Measurements from ENCODE around the gene HSPA1B.
A peak's percentile ranks its signal among the peaks of the same experiment; 100 is the strongest.

The HSPA1B gene

DNA sequence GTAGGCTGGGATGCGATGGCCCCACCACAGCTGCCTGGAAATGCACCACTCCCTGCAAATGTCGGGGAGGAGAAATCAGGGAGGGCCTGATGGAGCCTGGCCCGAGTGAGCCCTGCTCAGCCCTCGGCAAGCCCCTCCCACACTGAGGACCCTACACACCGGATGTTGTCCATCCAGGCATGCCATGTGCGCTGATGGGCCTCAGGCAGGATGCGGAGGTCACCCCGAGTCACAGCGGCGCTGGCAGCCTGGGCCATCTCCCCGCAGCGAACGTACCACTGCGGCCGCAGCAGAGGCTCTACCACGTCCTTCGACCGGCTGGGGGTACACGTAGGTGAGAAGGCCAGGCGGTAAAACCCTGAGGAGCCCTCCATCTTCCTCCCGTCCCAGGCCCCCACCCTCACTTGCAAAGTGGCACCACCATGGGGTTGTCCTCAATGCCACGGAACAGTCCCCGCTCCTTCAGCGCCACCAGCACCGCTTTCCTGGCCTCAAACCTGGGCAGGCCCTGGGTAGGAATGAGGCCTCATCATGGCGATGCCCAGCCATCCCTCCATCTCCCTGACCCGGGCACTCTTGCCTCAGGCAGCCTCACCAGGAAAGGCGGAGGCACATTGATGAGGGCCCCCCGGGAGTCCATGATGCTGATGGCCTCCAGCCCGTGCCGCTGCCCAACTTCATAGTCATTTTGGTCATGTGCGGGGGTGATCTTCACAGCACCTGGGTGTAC is 45.2 kb upstream of the HSPA1B start:
- no peak overlapping the region for H3K27ac ChIP-seq
- no peak for TF ChIP-seq ZFX (IDR thresholded peaks at IDR 0.05; ENCODE audit: borderline replicate concordance)
- TF ChIP-seq, protein P1, sequence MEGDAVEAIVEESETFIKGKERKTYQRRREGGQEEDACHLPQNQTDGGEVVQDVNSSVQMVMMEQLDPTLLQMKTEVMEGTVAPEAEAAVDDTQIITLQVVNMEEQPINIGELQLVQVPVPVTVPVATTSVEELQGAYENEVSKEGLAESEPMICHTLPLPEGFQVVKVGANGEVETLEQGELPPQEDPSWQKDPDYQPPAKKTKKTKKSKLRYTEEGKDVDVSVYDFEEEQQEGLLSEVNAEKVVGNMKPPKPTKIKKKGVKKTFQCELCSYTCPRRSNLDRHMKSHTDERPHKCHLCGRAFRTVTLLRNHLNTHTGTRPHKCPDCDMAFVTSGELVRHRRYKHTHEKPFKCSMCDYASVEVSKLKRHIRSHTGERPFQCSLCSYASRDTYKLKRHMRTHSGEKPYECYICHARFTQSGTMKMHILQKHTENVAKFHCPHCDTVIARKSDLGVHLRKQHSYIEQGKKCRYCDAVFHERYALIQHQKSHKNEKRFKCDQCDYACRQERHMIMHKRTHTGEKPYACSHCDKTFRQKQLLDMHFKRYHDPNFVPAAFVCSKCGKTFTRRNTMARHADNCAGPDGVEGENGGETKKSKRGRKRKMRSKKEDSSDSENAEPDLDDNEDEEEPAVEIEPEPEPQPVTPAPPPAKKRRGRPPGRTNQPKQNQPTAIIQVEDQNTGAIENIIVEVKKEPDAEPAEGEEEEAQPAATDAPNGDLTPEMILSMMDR (IDR thresholded peaks at IDR 0.05) = no peak

DNA sequence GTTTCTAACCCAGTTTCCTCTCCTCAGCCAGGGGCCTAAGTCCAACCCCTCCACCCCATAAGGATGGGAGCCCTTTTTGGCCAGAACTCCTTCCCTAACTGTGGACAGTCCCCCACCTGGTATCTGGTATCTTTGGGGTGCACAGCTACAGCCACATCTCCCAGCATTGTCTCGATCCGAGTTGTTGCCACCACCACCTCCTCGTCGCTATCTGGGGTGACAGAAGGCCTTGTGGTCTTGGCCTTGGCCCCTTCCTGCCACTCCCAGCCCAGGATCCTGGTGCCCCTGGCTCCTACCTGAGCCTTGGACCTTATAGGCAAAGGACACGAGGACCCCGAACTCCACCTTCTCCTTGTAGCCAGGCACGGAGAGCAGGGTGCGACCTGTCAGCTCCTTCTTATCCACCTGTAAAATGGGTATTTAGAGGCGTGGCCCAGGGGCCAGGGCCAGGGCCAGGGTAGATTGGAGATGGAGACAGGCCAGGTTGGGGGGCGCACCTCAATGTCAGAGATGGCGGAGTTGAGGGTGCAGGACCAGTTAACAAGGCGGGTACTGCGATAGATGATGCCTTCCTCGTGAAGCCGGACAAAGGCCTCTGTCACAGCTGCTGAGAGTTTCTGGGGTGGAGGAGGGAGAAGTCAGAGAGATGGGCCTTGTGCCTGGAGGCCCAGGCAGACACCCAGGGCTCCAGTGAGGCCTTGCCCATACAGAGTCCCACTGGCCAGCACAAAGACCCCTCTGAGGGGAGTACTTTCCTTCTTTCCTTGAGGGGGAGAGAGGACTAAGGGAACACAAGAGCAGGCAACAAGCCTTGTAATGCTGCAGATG is 43.2 kb upstream of the HSPA1B start:
- TF ChIP-seq ZFX (IDR thresholded peaks at IDR 0.05; ENCODE audit: borderline replicate concordance) = no peak

DNA sequence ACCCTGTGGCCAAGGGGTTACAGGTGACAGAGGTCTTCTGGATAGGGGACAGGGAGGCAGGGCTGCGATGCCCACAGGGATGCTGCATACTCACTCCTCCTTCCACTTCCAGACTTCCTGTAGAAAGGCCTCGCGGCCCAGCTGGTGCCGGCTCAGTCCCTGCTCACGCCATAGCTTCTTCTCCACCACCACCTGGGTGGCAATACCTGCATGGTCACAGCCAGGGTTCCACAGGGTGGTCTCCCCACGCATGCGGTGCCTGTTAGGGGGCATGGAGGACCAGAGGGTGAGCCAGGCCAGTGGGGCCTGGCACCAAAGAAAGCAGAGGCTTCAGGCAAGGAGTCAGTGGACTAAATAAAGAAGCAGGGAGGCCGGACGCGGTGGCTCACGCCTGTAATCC is 42.1 kb upstream of the HSPA1B start:
- no peak overlapping the region for H3K27ac ChIP-seq
- TF ChIP-seq, protein P1 (IDR thresholded peaks at IDR 0.05) = no peak
- no peak for TF ChIP-seq ZFX (IDR thresholded peaks at IDR 0.05; ENCODE audit: borderline replicate concordance)

More for the DNA sequence above, 43.2 kb upstream of the HSPA1B start:
- H3K27ac ChIP-seq = no peak overlapping the region

DNA sequence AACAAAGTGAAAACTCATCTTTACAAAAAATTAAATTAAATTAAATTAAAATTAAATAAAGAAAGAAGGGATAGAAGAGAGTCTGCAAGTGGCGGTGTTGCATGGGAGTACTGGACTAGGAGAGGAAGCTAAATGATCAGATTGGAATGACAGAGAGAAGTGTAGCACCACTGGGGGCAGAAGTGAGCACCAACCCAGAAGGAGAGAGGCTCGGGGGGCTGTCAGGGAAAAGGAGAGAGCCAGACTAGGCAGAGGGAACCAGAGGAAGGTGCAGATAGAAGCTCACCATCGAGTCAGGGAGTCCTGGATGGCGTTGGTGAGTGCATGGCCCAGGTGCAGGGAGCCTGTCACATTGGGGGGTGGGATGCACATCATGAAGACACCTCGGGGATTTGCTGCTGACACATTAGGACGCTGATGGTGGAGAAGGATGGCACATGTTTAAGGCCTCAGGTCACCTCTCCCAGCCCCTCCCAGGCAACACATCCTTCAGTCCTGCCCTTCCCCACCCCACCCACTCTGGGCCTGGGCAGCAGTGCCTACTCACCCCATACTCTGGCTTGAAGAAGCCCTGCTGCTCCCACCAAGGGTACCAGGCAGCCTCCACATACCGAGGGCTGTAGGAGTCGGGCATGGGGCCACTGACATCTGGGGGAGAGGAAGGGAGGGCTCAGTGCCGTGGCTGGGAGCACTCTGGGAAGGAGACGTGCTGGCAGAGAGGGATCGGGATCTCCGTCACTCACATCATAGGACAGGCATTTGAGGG is 36.0 kb upstream of the HSPA1B start:
- TF ChIP-seq ZFX (IDR thresholded peaks at IDR 0.05; ENCODE audit: borderline replicate concordance) = no peak
- TF ChIP-seq, protein P1 (IDR thresholded peaks at IDR 0.05) = peak; percentile 85
- no peak overlapping the region for H3K27ac ChIP-seq

DNA sequence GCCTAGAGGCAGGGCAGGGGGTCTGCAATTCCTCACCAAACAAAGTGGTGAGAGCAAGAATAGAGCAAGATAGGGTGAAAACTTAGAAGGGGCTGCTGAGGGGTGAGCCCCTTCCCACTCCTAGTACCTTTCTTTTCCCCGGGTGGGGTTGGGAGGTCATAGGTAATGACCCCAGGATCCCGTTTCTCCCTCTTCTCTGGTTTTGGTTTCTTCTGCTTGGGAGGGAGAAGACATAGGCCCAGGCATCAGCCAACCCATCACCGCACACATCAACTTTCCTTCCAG is 35.5 kb upstream of the HSPA1B start:
- H3K27ac ChIP-seq = no peak overlapping the region
- TF ChIP-seq, protein P1 (IDR thresholded peaks at IDR 0.05) = no peak
- TF ChIP-seq ZFX (IDR thresholded peaks at IDR 0.05; ENCODE audit: borderline replicate concordance) = no peak

DNA sequence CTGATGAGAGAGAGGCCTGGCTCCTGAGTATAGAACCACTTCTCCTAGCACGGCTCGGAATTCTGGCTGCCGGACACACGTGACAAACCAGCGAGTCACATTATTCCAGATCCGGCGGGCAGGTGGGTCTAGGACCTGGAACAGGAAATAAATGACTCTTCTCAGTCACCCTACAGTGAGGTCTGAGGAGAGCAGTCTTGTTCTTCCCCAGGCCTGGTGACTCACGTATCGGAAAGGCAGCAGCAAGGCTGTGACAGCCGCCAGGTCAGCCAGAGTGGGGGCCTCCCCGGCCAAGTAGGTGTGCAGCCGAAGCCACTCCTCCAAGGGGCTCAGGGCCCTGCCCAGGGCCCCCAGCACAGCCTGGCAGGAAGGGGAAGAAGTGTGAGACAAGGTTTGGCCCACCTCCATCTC is 34.8 kb upstream of the HSPA1B start:
- H3K27ac ChIP-seq = no peak overlapping the region
- no peak for TF ChIP-seq ZFX (IDR thresholded peaks at IDR 0.05; ENCODE audit: borderline replicate concordance)
- TF ChIP-seq, protein P1 (IDR thresholded peaks at IDR 0.05) = no peak

DNA sequence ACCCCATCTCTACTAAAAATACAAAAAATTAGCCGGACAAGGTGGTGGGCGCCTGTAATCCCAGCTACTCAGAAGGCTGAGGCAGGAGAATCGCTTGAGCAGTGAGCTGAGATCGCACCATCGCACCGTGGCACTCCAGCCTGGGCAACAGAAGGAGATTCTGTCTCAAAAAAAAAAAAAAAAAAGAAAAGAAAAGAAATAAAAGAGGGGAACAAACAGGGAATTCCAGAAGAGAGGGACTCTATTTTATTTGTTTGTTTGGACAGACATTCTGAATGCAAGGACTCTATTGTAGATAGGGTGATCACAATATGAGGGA is 33.7 kb upstream of the HSPA1B start:
- peak overlapping the region; percentile 88 for H3K27ac ChIP-seq

DNA sequence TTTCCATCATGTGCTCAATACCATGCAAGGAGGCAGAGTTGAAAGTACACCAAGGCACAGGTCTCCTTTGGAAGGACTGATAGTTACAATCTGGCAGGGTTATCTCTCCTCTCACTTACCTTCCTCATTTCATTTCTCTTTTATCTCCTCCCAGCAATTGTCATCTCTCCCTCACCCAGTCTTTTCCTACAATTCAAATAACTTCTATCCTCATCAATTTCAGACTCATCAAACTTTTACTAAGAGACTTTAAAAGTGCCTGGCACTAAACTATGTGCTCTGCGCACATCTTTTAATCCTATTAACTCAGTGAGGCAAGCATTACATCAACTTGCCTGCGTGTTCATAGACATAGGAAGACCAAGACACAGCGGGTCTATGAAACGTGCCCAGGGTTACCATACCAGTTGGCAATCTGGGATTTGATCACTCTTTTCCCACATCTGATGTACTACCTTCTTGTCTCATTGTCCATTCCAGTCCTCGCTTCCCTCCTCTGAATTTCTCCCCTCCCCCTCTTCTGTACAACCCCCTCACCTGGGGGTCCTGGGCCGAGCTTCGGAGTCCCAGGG is 33.2 kb upstream of the HSPA1B start:
- TF ChIP-seq, protein P1 (IDR thresholded peaks at IDR 0.05) = no peak
- TF ChIP-seq ZFX (IDR thresholded peaks at IDR 0.05; ENCODE audit: borderline replicate concordance) = no peak
- H3K27ac ChIP-seq = peak overlapping the region; percentile 88

Measured in 22Rv1 (cell line).